Measurements from ENCODE around the gene CDPF1.
A peak's percentile ranks its signal among the peaks of the same experiment; 100 is the strongest.
"Not testable (repeated sequence)": the region's sequence is repeated elsewhere in the genome, so short reads cannot be mapped to it uniquely, and the experiment has no call there.

The CDPF1 gene

GRCh38 chr22:46281866-46282678 lies 32.0 kb upstream of the CDPF1 start:
- no peak for DNase-seq

- no peak for DNase-seq
Measured at GRCh38 chr22:46280999-46281623, 31.0 kb upstream of the CDPF1 start.

GRCh38 chr22:46280063-46280817 lies 30.1 kb upstream of the CDPF1 start:
- DNase-seq: no peak

- DNase-seq: no peak
Measured at GRCh38 chr22:46278656-46279645, 28.9 kb upstream of the CDPF1 start.

- DNase-seq: no peak
Measured at GRCh38 chr22:46276563-46276962, 26.5 kb upstream of the CDPF1 start.

GRCh38 chr22:46275455-46276122 lies 25.5 kb upstream of the CDPF1 start:
- DNase-seq: no peak

- no peak for DNase-seq
Measured at GRCh38 chr22:46274381-46274780, 24.3 kb upstream of the CDPF1 start.

GRCh38 chr22:46273432-46274148 lies 23.5 kb upstream of the CDPF1 start:
- DNase-seq: no peak

GRCh38 chr22:46272762-46273431 lies 22.8 kb upstream of the CDPF1 start:
- no peak for DNase-seq

GRCh38 chr22:46272196-46272595 lies 22.1 kb upstream of the CDPF1 start:
- no peak for DNase-seq

- DNase-seq: no peak
Measured at GRCh38 chr22:46269564-46269963, 19.5 kb upstream of the CDPF1 start.

GRCh38 chr22:46267431-46268279 lies 17.6 kb upstream of the CDPF1 start, which contains the start of gene TTC38:
TTC38 (plus strand) TSS chr22:46268008; CDS start chr22:46268040, 32 bp downstream.
- DNase-seq: peak; percentile 81

GRCh38 chr22:46265627-46266026 lies 15.5 kb upstream of the CDPF1 start:
- not testable (repeated sequence) for DNase-seq

- not testable (repeated sequence) for DNase-seq
Measured at GRCh38 chr22:46264520-46264919, 14.4 kb upstream of the CDPF1 start.

GRCh38 chr22:46263216-46263590 lies 13.1 kb upstream of the CDPF1 start, which contains the start of gene PKDREJ:
PKDREJ (minus strand) TSS chr22:46263343; CDS start chr22:46263322, 21 bp downstream.
- DNase-seq: no peak

- no peak for DNase-seq
Measured at GRCh38 chr22:46262449-46263215, 12.5 kb upstream of the CDPF1 start.

GRCh38 chr22:46260038-46260437 lies 9.9 kb upstream of the CDPF1 start:
- DNase-seq: no peak

GRCh38 chr22:46259374-46259773 lies 9.3 kb upstream of the CDPF1 start:
- no peak for DNase-seq

Measured in SHP77 (cell line).